Liver (tissue), 9 donors: ENCODE results near the gene GABBR2. TPM values are rescaled to one million over a fixed set of nuclear protein-coding genes. Genes with fewer than 3 reads are reported as not detected.

Source experiments
- DNase-seq: peaks from one replicate; pipeline ENCODE4 v3.0.0-alpha.2; 2017; ENCODE audit warnings: low spot score
- H3K27ac ChIP-seq, 2 donors: one replicate each; pipeline ENCODE4 v1.7.0; 2013; ENCODE audit warnings: inconsistent platforms in 2 of 2, low read length in 2 of 2, control low read depth in 1 of 2, low read depth in 1 of 2, mild to moderate bottlenecking in 1 of 2
- H3K27me3 ChIP-seq, 4 donors: one replicate each; pipeline versions ENCODE4 v1.6.1 to v1.7.0; 2013; ENCODE audit warnings: low read length in 3 of 4, inconsistent platforms in 1 of 4, mild to moderate bottlenecking in 1 of 4, moderate library complexity in 1 of 4; ENCODE audit not compliant: control insufficient read depth in 4 of 4, insufficient read depth in 4 of 4
- H3K36me3 ChIP-seq, 4 donors: one replicate each; pipeline versions ENCODE4 v1.6.1 to v1.7.0; 2013; ENCODE audit warnings: low read length in 3 of 4, mild to moderate bottlenecking in 3 of 4, low read depth in 1 of 4, moderate library complexity in 1 of 4; ENCODE audit not compliant: control insufficient read depth in 4 of 4, insufficient read depth in 3 of 4
- H3K4me1 ChIP-seq, 4 donors: one replicate each; pipeline versions ENCODE4 v1.6.1 to v1.7.0; 2013; ENCODE audit warnings: low read length in 3 of 4, mild to moderate bottlenecking in 3 of 4, moderate library complexity in 1 of 4; ENCODE audit not compliant: control insufficient read depth in 4 of 4, insufficient read depth in 4 of 4
- H3K4me3 ChIP-seq, 3 donors: one replicate each; pipeline versions ENCODE4 v1.6.1 to v1.7.0; 2013; ENCODE audit warnings: low read length in 3 of 3, control low read depth in 1 of 3, low read depth in 1 of 3, mild to moderate bottlenecking in 1 of 3
- H3K9ac ChIP-seq, 2 donors: one replicate each; pipeline ENCODE4 v1.7.0; 2013; ENCODE audit warnings: low read length in 2 of 2, mild to moderate bottlenecking in 2 of 2, moderate library complexity in 2 of 2, control low read depth in 1 of 2, low read depth in 1 of 2
- H3K9me3 ChIP-seq, 4 donors: one replicate each; pipeline versions ENCODE4 v1.6.1 to v1.7.0; 2013; ENCODE audit warnings: low read length in 3 of 4; ENCODE audit not compliant: control insufficient read depth in 4 of 4
- ATF3 ChIP-seq: IDR thresholded peaks from 2 replicates; pipeline ENCODE4 v1.6.1; 2016; ENCODE audit warnings: antibody characterized with exemption
- CTCF ChIP-seq: fragments of 150-350 bp; IDR thresholded peaks from 2 replicates; pipeline ENCODE4 v1.5.1; 2017; ENCODE audit warnings: improper control_type of control experiment, low read depth, low read length; ENCODE audit not compliant: missing input control
- EGR1 ChIP-seq, 2 donors: IDR thresholded peaks; 2 replicates each; pipeline ENCODE4 v1.6.1; 2016 to 2018; ENCODE audit warnings: antibody characterized with exemption in 2 of 2, low read depth in 2 of 2
- FOXA1 ChIP-seq: IDR thresholded peaks from 2 replicates; pipeline ENCODE4 v1.6.1; 2016; ENCODE audit warnings: antibody characterized with exemption
- GABPA ChIP-seq, 2 donors: IDR thresholded peaks in 1 of 2; conservative IDR thresholded peaks in 1 of 2; 2 replicates each; pipeline ENCODE4 v1.6.1; 2016; ENCODE audit warnings: antibody characterized with exemption in 2 of 2, mild to moderate bottlenecking in 1 of 2, moderate library complexity in 1 of 2
- HNF4A ChIP-seq, 2 donors: conservative IDR thresholded peaks; 2 replicates each; pipeline ENCODE4 v1.6.1; 2016; ENCODE audit warnings: antibody characterized with exemption in 2 of 2, mild to moderate bottlenecking in 2 of 2
- HNF4G ChIP-seq: IDR thresholded peaks from 2 replicates; pipeline ENCODE4 v1.6.1; 2016; ENCODE audit warnings: antibody characterized with exemption
- JUND ChIP-seq, 2 donors: IDR thresholded peaks; 2 replicates each; pipeline ENCODE4 v1.6.1; 2016; ENCODE audit warnings: antibody characterized with exemption in 2 of 2
- NR2F2 ChIP-seq: IDR thresholded peaks from 2 replicates; pipeline ENCODE4 v1.6.1; 2016; ENCODE audit warnings: antibody characterized with exemption
- RAD21 ChIP-seq, 2 donors: IDR thresholded peaks; 2 replicates each; pipeline ENCODE4 v1.6.1; 2016; ENCODE audit warnings: antibody characterized with exemption in 2 of 2, mild to moderate bottlenecking in 2 of 2
- REST ChIP-seq: IDR thresholded peaks from 2 replicates; pipeline ENCODE4 v1.6.1; 2016; ENCODE audit warnings: antibody characterized with exemption, mild to moderate bottlenecking
- RXRA ChIP-seq, 2 donors: IDR thresholded peaks; 2 replicates each; pipeline ENCODE4 v1.6.1; 2017 to 2018; ENCODE audit warnings: antibody characterized with exemption in 2 of 2, mild to moderate bottlenecking in 1 of 2
- SP1 ChIP-seq: IDR thresholded peaks from 2 replicates; pipeline ENCODE4 v1.6.1; 2018; ENCODE audit warnings: antibody characterized with exemption, mild to moderate bottlenecking
- YY1 ChIP-seq: IDR thresholded peaks from 2 replicates; pipeline ENCODE4 v1.6.1; 2016; ENCODE audit warnings: antibody characterized with exemption, mild to moderate bottlenecking
- ZBTB33 ChIP-seq: IDR thresholded peaks from 2 replicates; pipeline ENCODE4 v1.6.1; 2016; ENCODE audit warnings: antibody characterized with exemption
- WGBS: extraction: QIAGEN DNeasy Blood & Tissue Kit; methylation state at CpG from one replicate; pipeline ENCODE4 v1.1.7; 2013; 5-methylcytosine and 5-hydroxymethylcytosine counted together
- polyA plus RNA-seq, 2 donors: library from polyadenylated mRNA; stranded (reverse) in 1 of 2; unstranded in 1 of 2; fragments of 200-250 nt in 1 of 2; fragments of >200 nt in 1 of 2; fragmentation: Nextera tagmentation in 1 of 2; extraction: Ambion mirVana in 1 of 2; gene quantifications; one replicate each; pipeline versions ENCODE4 v1.2.1 to v1.2.3, GENCODE V29; 2013 to 2015
- total RNA-seq, 2 donors: library from RNA; depleted of rRNA; stranded (reverse); fragments of >200 nt; gene quantifications; one replicate each; pipeline ENCODE4 v1.2.3, GENCODE V29; 2014
- TF ChIP-seq, protein P1 (sequence below): IDR thresholded peaks from 2 replicates; pipeline ENCODE4 v1.6.1; 2016; ENCODE audit warnings: antibody characterized with exemption
- donor health status: healthy.
- donor health status: healthy.
- donor health status: healthy.
- donor health status: healthy.
- donor health status: healthy.

The GABBR2 gene
- total and polyA plus RNA-seq, 4 donors: 0.03 to 0.23 (median 0.08) TPM; not detected in 1

DNA sequence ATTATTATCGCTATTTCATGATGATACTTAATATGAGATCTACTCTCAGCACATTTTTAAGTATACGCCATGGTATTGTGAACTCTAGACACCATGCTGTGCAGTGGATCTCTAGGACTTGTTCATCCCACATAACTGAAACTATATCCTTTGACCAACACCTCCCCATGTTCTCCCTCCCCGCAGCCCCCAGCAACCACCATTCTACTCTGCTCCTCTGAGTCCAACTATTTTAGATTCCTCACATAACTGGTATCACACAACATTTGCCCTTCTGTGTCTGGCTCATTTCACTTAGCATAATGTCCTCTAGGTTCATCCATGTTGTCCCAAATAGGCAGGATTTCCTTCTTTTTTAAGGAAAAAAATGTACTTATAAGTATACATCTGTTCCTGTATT, 446.7 kb downstream of the GABBR2 start (continued):
- TF ChIP-seq HNF4G: no peak

GRCh38 chr9:98260635-98261034, 448.1 kb downstream of the GABBR2 start:
- H3K4me1 ChIP-seq: peaks cover 0 to 7% (median 6%) of the 10 kb centered on the region in 4 donors
- no peaks in the 10 kb centered on the region for H3K36me3 ChIP-seq
- no peak overlapping the region for H3K27ac ChIP-seq
- TF ChIP-seq GABPA (IDR thresholded peaks at IDR 0.05 in 1 of 2, conservative IDR thresholded peaks at IDR 0.05 in 1 of 2) (no peak), RXRA (IDR thresholded peaks at IDR 0.05) (no peak), FOXA1 (no peak), ZBTB33 (no peak), EGR1 (IDR thresholded peaks at IDR 0.05; ENCODE audit: low read depth in 2 of 2) (no peak), SP1 (no peak), ATF3 (no peak), CTCF (no peak), RAD21 (IDR thresholded peaks at IDR 0.05) (no peak), HNF4A (conservative IDR thresholded peaks at IDR 0.05) (no peak), REST (no peak), JUND (IDR thresholded peaks at IDR 0.05) (no peak), NR2F2 (no peak), YY1 (no peak)
- TF ChIP-seq, protein P1, sequence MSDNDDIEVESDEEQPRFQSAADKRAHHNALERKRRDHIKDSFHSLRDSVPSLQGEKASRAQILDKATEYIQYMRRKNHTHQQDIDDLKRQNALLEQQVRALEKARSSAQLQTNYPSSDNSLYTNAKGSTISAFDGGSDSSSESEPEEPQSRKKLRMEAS: no peak
- WGBS: 86% methylated on average over 5 of the region's 5 CpGs
- DNase-seq: no peak
- no peaks in the 10 kb centered on the region for H3K9me3 ChIP-seq
- no peaks in the 10 kb centered on the region for H3K27me3 ChIP-seq
- H3K9ac ChIP-seq: no peak overlapping the region
- H3K4me3 ChIP-seq: no peak overlapping the region
